DMS114 treated with DMSO at 0.1 percent for 48 hours (cell line): ENCODE measurements around the gene CWC22.

Experiments
- DNase-seq: peaks from one replicate; lab custom pipeline; 2025; ENCODE audit not compliant: unreplicated experiment; lab: John Stamatoyannopoulos, UW

The CWC22 gene

GRCh38 chr2:179900655-179901054 lies 106.4 kb downstream of the CWC22 start:
- no peak for DNase-seq

GRCh38 chr2:179899666-179900065 lies 107.4 kb downstream of the CWC22 start:
- DNase-seq = no peak

GRCh38 chr2:179898873-179899272 lies 108.2 kb downstream of the CWC22 start:
- no peak for DNase-seq
